Endothelial cell (in vitro differentiated cells): ENCODE results near the gene CCDC24. TPM values are rescaled to one million over a fixed set of nuclear protein-coding genes. Genes with fewer than 3 reads are reported as not detected.

Source experiments
- DNase-seq: peaks from one replicate; pipeline ENCODE4 v3.0.0; 2021; ENCODE audit warnings: low spot score
- H3K27ac Mint-ChIP-seq: one replicate; pipeline ENCODE4 v1.8.0; 2021; ENCODE audit warnings: mixed read lengths, inconsistent platforms; ENCODE audit not compliant: unreplicated experiment
- H3K27me3 Mint-ChIP-seq: one replicate; pipeline ENCODE4 v1.8.0; 2021; ENCODE audit warnings: mild to moderate bottlenecking, moderate library complexity, mixed read lengths, inconsistent platforms; ENCODE audit not compliant: unreplicated experiment
- H3K36me3 Mint-ChIP-seq: one replicate; pipeline ENCODE4 v1.8.0; 2021; ENCODE audit warnings: mild to moderate bottlenecking, low read depth, mixed read lengths, inconsistent platforms; ENCODE audit not compliant: unreplicated experiment
- H3K4me1 Mint-ChIP-seq: one replicate; pipeline ENCODE4 v1.8.0; 2021; ENCODE audit warnings: mild to moderate bottlenecking, mixed read lengths, inconsistent platforms; ENCODE audit not compliant: unreplicated experiment
- H3K4me3 Mint-ChIP-seq: one replicate; pipeline ENCODE4 v1.8.0; 2021; ENCODE audit warnings: mild to moderate bottlenecking, mixed read lengths, inconsistent platforms; ENCODE audit not compliant: unreplicated experiment
- H3K9me3 Mint-ChIP-seq: one replicate; pipeline ENCODE4 v1.8.0; 2021; ENCODE audit warnings: mixed read lengths, inconsistent platforms; ENCODE audit not compliant: unreplicated experiment
- CTCF ChIP-seq: fragments of 200-600 bp; sonication (generic); IDR thresholded peaks from one replicate; pipeline ENCODE4 v1.5.0; 2021; ENCODE audit warnings: antibody characterized with exemption; ENCODE audit not compliant: unreplicated experiment
- total RNA-seq: library from RNA; stranded (reverse); fragmentation: NEBNext Ultra II Directional; extraction: Animal tissue kit (Norgen Biotek cat#: 25700); gene quantifications from one replicate; pipeline ENCODE4 v1.2.1, GENCODE V29; 2021; ENCODE audit not compliant: unreplicated experiment

Gene CCDC24
- total RNA-seq, 1 donor from 2014 or later: 4.2 TPM

- no peak overlapping the region for H3K27ac Mint-ChIP-seq
- H3K4me3 Mint-ChIP-seq: no peak overlapping the region
Measured at GRCh38 chr1:43963006-43963405, 28.4 kb upstream of the CCDC24 start.

GRCh38 chr1:43963890-43964289 lies 27.5 kb upstream of the CCDC24 start:
- H3K27me3 Mint-ChIP-seq: peaks cover 7% of the 10 kb centered on the region
- no peak for TF ChIP-seq CTCF
- DNase-seq: no peak
- H3K36me3 Mint-ChIP-seq: peaks cover 31% of the 10 kb centered on the region
- H3K9me3 Mint-ChIP-seq: no peaks in the 10 kb centered on the region
- H3K27ac Mint-ChIP-seq: no peak overlapping the region
- no peaks in the 10 kb centered on the region for H3K4me1 Mint-ChIP-seq
- H3K4me3 Mint-ChIP-seq: no peak overlapping the region

More at GRCh38 chr1:43963006-43963405, 28.4 kb upstream of the CCDC24 start:
- DNase-seq: no peak
- no peaks in the 10 kb centered on the region for H3K4me1 Mint-ChIP-seq
- no peak for TF ChIP-seq CTCF
- peaks cover 37% of the 10 kb centered on the region for H3K36me3 Mint-ChIP-seq
- peaks cover 2% of the 10 kb centered on the region for H3K27me3 Mint-ChIP-seq
- no peaks in the 10 kb centered on the region for H3K9me3 Mint-ChIP-seq

- Mint-ChIP-seq H3K4me1 (peaks cover 5% of the 10 kb centered on the region), H3K27me3 (peaks cover 7% of the 10 kb centered on the region), H3K27ac (no peak overlapping the region), H3K36me3 (peaks cover 24% of the 10 kb centered on the region), H3K9me3 (no peaks in the 10 kb centered on the region), H3K4me3 (no peak overlapping the region)
- no peak for TF ChIP-seq CTCF
- DNase-seq: no peak
Measured at GRCh38 chr1:43965316-43965715, 26.1 kb upstream of the CCDC24 start.

- Mint-ChIP-seq H3K4me3 (peak overlapping the region; percentile 79), H3K36me3 (peaks cover 11% of the 10 kb centered on the region), H3K27me3 (peaks cover 5% of the 10 kb centered on the region), H3K4me1 (peaks cover 10% of the 10 kb centered on the region), H3K9me3 (no peaks in the 10 kb centered on the region), H3K27ac (no peak overlapping the region)
- TF ChIP-seq CTCF: no peak
- peak; percentile 65 for DNase-seq
Measured at GRCh38 chr1:43968348-43968948, 23.0 kb upstream of the CCDC24 start.

GRCh38 chr1:43969416-43969745 lies 22.0 kb upstream of the CCDC24 start:
- peaks cover 9% of the 10 kb centered on the region for H3K27me3 Mint-ChIP-seq
- peak overlapping the region; percentile 19 for H3K27ac Mint-ChIP-seq
- H3K9me3 Mint-ChIP-seq: no peaks in the 10 kb centered on the region
- peaks cover 19% of the 10 kb centered on the region for H3K4me1 Mint-ChIP-seq
- DNase-seq: no peak
- TF ChIP-seq CTCF: no peak
- H3K4me3 Mint-ChIP-seq: peak overlapping the region; percentile 96
- H3K36me3 Mint-ChIP-seq: peaks cover 16% of the 10 kb centered on the region
